HEK293 (cell line): ENCODE data around the gene C20orf144.

Source experiments
- CTCF ChIA-PET: fragments of 350-600 bp; formaldehyde crosslinking; extraction: SDS; loops from one replicate; lab custom pipeline; 2021; ENCODE audit warnings: antibody characterized with exemption; lab: Yijun Ruan, JAX
- POLR2A ChIA-PET: fragments of 300-600 bp; formaldehyde crosslinking; extraction: SDS; loops from one replicate; lab custom pipeline; 2020; ENCODE audit warnings: antibody characterized with exemption, inconsistent platforms; lab: Yijun Ruan, JAX
- H3K27ac ChIP-seq: fragments of 200-500 bp; sonication (Bioruptor generic); 2 replicates; pipeline ENCODE4 v1.5.1; 2014; ENCODE audit warnings: low read depth, low read length, control low read depth, inconsistent platforms; ENCODE audit errors: extremely low read depth
- H3K36me3 ChIP-seq, 2 experiments: fragments of 200-500 bp in 1 of 2; sonication (Bioruptor generic) in 1 of 2; 1 replicate in 1 of 2; 2 replicates in 1 of 2; pipeline ENCODE4 v1.5.1; 2014 to 2017; ENCODE audit warnings: inconsistent platforms in 2 of 2, low read length in 2 of 2; ENCODE audit not compliant: control insufficient read depth in 2 of 2, insufficient read depth in 1 of 2
- H3K4me1 ChIP-seq: fragments of 200-500 bp; sonication (Bioruptor generic); 2 replicates; pipeline ENCODE4 v1.5.1; 2014; ENCODE audit warnings: mild to moderate bottlenecking, low read length, inconsistent platforms; ENCODE audit not compliant: control insufficient read depth, insufficient read depth
- H3K4me3 ChIP-seq: 2 replicates; pipeline ENCODE4 v1.5.1; 2011; ENCODE audit warnings: low read depth, mild to moderate bottlenecking, control low read depth, low read length, moderate library complexity
- H3K9me3 ChIP-seq: fragments of 200-500 bp; sonication (Bioruptor generic); 2 replicates; pipeline ENCODE4 v1.5.1; 2014; ENCODE audit warnings: low read depth, low read length, inconsistent platforms; ENCODE audit not compliant: control insufficient read depth, insufficient read depth
- OSR2 ChIP-seq: fragments of 450-650 bp; formaldehyde crosslinking; IDR thresholded peaks from 2 replicates; pipeline ENCODE4 v1.5.1; 2016; ENCODE audit warnings: missing biosample characterization, missing genetic modification characterization
- SCRT2 ChIP-seq: fragments of 450-650 bp; formaldehyde crosslinking; IDR thresholded peaks from 2 replicates; pipeline ENCODE4 v1.5.1; 2016; ENCODE audit warnings: missing biosample characterization, missing genetic modification characterization
- TRIM28 ChIP-seq: IDR thresholded peaks from 2 replicates; pipeline ENCODE4 v1.6.1; 2011; ENCODE audit warnings: low read length, control low read depth, borderline replicate concordance
- ZBTB17 ChIP-seq: fragments of 450-650 bp; formaldehyde crosslinking; IDR thresholded peaks from 2 replicates; pipeline ENCODE4 v1.5.1; 2016; ENCODE audit warnings: missing biosample characterization, missing genetic modification characterization
- ZEB2 ChIP-seq: fragments of 450-650 bp; formaldehyde crosslinking; IDR thresholded peaks from 2 replicates; pipeline ENCODE4 v1.5.1; 2016; ENCODE audit warnings: missing biosample characterization, missing genetic modification characterization
- ZFP41 ChIP-seq: fragments of 450-650 bp; formaldehyde crosslinking; IDR thresholded peaks from 2 replicates; pipeline ENCODE4 v1.5.1; 2016; ENCODE audit warnings: missing biosample characterization, missing genetic modification characterization, borderline replicate concordance
- ZIC2 ChIP-seq: fragments of 450-650 bp; formaldehyde crosslinking; IDR thresholded peaks from 2 replicates; pipeline ENCODE4 v1.5.1; 2016; ENCODE audit warnings: missing biosample characterization, missing genetic modification characterization
- ZNF157 ChIP-seq: fragments of 450-650 bp; formaldehyde crosslinking; IDR thresholded peaks from 2 replicates; pipeline ENCODE4 v1.5.1; 2016; ENCODE audit warnings: missing biosample characterization, missing genetic modification characterization
- ZNF202 ChIP-seq: fragments of 450-650 bp; formaldehyde crosslinking; IDR thresholded peaks from 2 replicates; pipeline ENCODE4 v1.5.1; 2016; ENCODE audit warnings: missing biosample characterization, missing genetic modification characterization, borderline replicate concordance
- ZNF221 ChIP-seq: fragments of 450-650 bp; formaldehyde crosslinking; IDR thresholded peaks from 2 replicates; pipeline ENCODE4 v1.5.1; 2017; ENCODE audit warnings: missing biosample characterization, missing genetic modification characterization, borderline replicate concordance
- ZNF391 ChIP-seq: fragments of 450-650 bp; formaldehyde crosslinking; IDR thresholded peaks from 2 replicates; pipeline ENCODE4 v1.5.1; 2016; ENCODE audit warnings: low read depth, missing biosample characterization, missing genetic modification characterization, borderline replicate concordance
- ZNF433 ChIP-seq: fragments of 450-650 bp; formaldehyde crosslinking; IDR thresholded peaks from 2 replicates; pipeline ENCODE4 v1.5.1; 2016; ENCODE audit warnings: missing biosample characterization, missing genetic modification characterization, low read depth
- ZNF501 ChIP-seq: fragments of 450-650 bp; formaldehyde crosslinking; IDR thresholded peaks from 2 replicates; pipeline ENCODE4 v1.5.1; 2016; ENCODE audit warnings: missing biosample characterization, missing genetic modification characterization
- ZNF624 ChIP-seq: fragments of 450-650 bp; formaldehyde crosslinking; IDR thresholded peaks from 2 replicates; pipeline ENCODE4 v1.5.1; 2017; ENCODE audit warnings: missing biosample characterization, missing genetic modification characterization
- ZNF660 ChIP-seq: fragments of 450-650 bp; IDR thresholded peaks from 2 replicates; pipeline ENCODE4 v1.5.1; 2018; ENCODE audit warnings: missing biosample characterization, mild to moderate bottlenecking, missing genetic modification characterization
- ZNF664 ChIP-seq: fragments of 450-650 bp; formaldehyde crosslinking; IDR thresholded peaks from 2 replicates; pipeline ENCODE4 v1.5.1; 2016; ENCODE audit warnings: missing biosample characterization, missing genetic modification characterization
- ZNF677 ChIP-seq: fragments of 450-650 bp; IDR thresholded peaks from 2 replicates; pipeline ENCODE4 v1.5.0; 2018; ENCODE audit warnings: missing biosample characterization, mild to moderate bottlenecking, missing genetic modification characterization, moderate library complexity
- ZNF768 ChIP-seq: fragments of 450-650 bp; formaldehyde crosslinking; IDR thresholded peaks from 2 replicates; pipeline ENCODE4 v1.5.1; 2018; ENCODE audit warnings: missing biosample characterization, mild to moderate bottlenecking, missing genetic modification characterization
- ZNF777 ChIP-seq: fragments of 450-650 bp; formaldehyde crosslinking; IDR thresholded peaks from 2 replicates; pipeline ENCODE4 v1.5.1; 2017; ENCODE audit warnings: missing biosample characterization, missing genetic modification characterization, borderline replicate concordance
- TF ChIP-seq, protein P1 (sequence below): fragments of 450-650 bp; formaldehyde crosslinking; IDR thresholded peaks from 2 replicates; pipeline ENCODE4 v1.5.1; 2016; ENCODE audit warnings: missing biosample characterization, missing genetic modification characterization
- TF ChIP-seq, protein P2 (sequence below): fragments of 450-650 bp; formaldehyde crosslinking; IDR thresholded peaks from 2 replicates; pipeline ENCODE4 v1.5.1; 2017; ENCODE audit warnings: missing biosample characterization, missing genetic modification characterization
- TF ChIP-seq, protein P3 (sequence below): fragments of 450-650 bp; formaldehyde crosslinking; IDR thresholded peaks from 2 replicates; pipeline ENCODE4 v1.5.1; 2016; ENCODE audit warnings: missing biosample characterization, missing genetic modification characterization
- TF ChIP-seq, protein P4 (sequence below): fragments of 450-650 bp; formaldehyde crosslinking; IDR thresholded peaks from 2 replicates; pipeline ENCODE4 v1.5.1; 2016; ENCODE audit warnings: missing biosample characterization, missing genetic modification characterization
- TF ChIP-seq, protein P5 (sequence below): fragments of 450-650 bp; formaldehyde crosslinking; IDR thresholded peaks from 2 replicates; pipeline ENCODE4 v1.5.1; 2016; ENCODE audit warnings: missing biosample characterization, missing genetic modification characterization

Gene C20orf144

DNA sequence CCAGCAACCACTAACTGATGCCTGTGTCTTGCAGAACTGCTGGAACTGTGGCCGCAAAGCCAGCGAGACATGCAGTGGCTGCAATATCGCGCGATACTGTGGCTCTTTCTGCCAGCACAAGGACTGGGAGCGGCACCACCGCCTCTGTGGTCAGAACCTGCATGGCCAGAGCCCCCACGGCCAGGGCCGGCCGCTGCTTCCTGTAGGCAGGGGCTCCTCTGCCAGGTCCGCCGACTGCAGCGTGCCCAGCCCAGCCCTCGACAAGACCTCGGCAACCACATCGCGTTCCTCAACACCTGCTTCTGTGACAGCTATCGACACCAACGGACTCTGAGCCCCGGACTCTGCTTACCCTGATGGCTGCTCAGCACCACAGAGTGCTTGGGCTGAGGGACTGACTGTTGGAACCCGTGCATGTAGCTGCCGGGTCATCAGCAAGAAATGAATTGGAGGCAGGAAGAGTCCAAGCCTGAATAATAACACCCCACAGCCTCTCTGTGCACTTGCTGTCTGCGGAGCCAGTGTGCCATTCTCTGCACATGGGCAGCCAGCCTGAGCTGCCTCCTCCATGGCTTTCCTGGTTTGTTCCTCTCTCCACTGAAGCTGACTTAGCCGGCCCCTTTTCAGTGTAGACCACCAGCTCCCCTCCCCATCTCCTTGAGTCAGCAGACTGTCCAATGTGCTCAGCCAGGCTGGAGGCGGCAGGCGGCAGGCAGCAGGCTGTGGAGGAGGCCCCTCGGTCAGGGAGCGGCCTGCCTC is 17.6 kb upstream of the C20orf144 start:
- TF ChIP-seq, protein P1, sequence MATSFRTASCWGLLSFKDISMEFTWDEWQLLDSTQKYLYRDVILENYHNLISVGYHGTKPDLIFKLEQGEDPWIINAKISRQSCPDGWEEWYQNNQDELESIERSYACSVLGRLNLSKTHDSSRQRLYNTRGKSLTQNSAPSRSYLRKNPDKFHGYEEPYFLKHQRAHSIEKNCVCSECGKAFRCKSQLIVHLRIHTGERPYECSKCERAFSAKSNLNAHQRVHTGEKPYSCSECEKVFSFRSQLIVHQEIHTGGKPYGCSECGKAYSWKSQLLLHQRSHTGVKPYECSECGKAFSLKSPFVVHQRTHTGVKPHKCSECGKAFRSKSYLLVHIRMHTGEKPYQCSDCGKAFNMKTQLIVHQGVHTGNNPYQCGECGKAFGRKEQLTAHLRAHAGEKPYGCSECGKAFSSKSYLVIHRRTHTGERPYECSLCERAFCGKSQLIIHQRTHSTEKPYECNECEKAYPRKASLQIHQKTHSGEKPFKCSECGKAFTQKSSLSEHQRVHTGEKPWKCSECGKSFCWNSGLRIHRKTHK (tag by site-specific recombination): no peak
- TF ChIP-seq ZNF391 (no peak), ZNF777 (tag by site-specific recombination) (no peak), ZNF768 (tag by site-specific recombination) (no peak), ZNF677 (no peak), ZFP41 (tag by site-specific recombination) (no peak), ZNF660 (tag by site-specific recombination) (no peak), ZNF157 (tag by site-specific recombination) (no peak), ZNF433 (tag by site-specific recombination) (no peak), TRIM28 (no peak), ZEB2 (no peak), ZNF624 (no peak), ZNF664 (no peak)
- TF ChIP-seq, protein P2, sequence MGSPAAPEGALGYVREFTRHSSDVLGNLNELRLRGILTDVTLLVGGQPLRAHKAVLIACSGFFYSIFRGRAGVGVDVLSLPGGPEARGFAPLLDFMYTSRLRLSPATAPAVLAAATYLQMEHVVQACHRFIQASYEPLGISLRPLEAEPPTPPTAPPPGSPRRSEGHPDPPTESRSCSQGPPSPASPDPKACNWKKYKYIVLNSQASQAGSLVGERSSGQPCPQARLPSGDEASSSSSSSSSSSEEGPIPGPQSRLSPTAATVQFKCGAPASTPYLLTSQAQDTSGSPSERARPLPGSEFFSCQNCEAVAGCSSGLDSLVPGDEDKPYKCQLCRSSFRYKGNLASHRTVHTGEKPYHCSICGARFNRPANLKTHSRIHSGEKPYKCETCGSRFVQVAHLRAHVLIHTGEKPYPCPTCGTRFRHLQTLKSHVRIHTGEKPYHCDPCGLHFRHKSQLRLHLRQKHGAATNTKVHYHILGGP (tag by site-specific recombination): no peak
- TF ChIP-seq, protein P3, sequence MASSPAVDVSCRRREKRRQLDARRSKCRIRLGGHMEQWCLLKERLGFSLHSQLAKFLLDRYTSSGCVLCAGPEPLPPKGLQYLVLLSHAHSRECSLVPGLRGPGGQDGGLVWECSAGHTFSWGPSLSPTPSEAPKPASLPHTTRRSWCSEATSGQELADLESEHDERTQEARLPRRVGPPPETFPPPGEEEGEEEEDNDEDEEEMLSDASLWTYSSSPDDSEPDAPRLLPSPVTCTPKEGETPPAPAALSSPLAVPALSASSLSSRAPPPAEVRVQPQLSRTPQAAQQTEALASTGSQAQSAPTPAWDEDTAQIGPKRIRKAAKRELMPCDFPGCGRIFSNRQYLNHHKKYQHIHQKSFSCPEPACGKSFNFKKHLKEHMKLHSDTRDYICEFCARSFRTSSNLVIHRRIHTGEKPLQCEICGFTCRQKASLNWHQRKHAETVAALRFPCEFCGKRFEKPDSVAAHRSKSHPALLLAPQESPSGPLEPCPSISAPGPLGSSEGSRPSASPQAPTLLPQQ: no peak
- CTCF ChIA-PET: no interaction called here
- Histone ChIP-seq H3K4me3 (no peak overlapping the region), H3K36me3 (peaks cover 8 to 50% of the 10 kb centered on the region in 2 experiments; a peak in 2 of 3 replicates), H3K4me1 (no peaks in the 10 kb centered on the region), H3K9me3 (no peaks in the 10 kb centered on the region), H3K27ac (no peak overlapping the region)
- POLR2A ChIA-PET: no interaction called here

DNA sequence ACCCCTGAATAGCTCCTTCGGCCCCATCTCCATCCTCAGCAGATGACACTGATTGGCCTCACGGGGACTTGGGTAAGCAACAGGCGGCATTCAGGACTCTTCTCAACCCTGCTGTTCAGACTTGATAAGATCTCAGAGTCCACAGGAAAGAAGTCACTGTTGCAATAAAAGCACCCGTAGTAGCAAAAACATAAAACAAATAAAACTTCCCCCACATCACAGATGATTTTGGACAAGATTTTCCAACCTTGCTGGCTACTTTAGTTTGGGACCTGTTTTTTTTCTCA is 17.1 kb upstream of the C20orf144 start:
- TF ChIP-seq ZNF677: no peak
- 0 out of 2 replicates have a peak, but pooled peaks have one; percentile 17 for TF ChIP-seq ZBTB17 (tag by site-specific recombination)
- peak; percentile 33; the same call in 1 of the 2 replicates for TF ChIP-seq OSR2 (tag by site-specific recombination)
- no peak for TF ChIP-seq ZNF202
- no peak for TF ChIP-seq ZNF777 (tag by site-specific recombination)
- peak; percentile 72 for TF ChIP-seq ZIC2 (tag by site-specific recombination)
- no peak for TF ChIP-seq ZNF501
- no peak for TF ChIP-seq ZNF221 (tag by site-specific recombination)
- TF ChIP-seq, protein P4, sequence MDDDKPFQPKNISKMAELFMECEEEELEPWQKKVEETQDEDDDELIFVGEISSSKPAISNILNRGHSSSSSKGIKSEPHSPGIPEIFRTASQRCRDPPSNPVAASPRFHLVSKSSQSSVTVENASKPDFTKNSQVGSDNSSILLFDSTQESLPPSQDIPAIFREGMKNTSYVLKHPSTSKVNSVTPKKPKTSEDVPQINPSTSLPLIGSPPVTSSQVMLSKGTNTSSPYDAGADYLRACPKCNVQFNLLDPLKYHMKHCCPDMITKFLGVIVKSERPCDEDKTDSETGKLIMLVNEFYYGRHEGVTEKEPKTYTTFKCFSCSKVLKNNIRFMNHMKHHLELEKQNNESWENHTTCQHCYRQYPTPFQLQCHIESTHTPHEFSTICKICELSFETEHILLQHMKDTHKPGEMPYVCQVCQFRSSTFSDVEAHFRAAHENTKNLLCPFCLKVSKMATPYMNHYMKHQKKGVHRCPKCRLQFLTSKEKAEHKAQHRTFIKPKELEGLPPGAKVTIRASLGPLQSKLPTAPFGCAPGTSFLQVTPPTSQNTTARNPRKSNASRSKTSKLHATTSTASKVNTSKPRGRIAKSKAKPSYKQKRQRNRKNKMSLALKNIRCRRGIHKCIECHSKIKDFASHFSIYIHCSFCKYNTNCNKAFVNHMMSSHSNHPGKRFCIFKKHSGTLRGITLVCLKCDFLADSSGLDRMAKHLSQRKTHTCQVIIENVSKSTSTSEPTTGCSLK (tag by site-specific recombination): no peak
- peak; percentile 66 for TF ChIP-seq SCRT2 (tag by site-specific recombination)
- TF ChIP-seq, protein P5, sequence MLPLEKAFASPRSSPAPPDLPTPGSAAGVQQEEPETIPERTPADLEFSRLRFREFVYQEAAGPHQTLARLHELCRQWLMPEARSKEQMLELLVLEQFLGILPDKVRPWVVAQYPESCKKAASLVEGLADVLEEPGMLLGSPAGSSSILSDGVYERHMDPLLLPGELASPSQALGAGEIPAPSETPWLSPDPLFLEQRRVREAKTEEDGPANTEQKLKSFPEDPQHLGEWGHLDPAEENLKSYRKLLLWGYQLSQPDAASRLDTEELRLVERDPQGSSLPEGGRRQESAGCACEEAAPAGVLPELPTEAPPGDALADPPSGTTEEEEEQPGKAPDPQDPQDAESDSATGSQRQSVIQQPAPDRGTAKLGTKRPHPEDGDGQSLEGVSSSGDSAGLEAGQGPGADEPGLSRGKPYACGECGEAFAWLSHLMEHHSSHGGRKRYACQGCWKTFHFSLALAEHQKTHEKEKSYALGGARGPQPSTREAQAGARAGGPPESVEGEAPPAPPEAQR (tag by site-specific recombination): no peak
- no peaks in the 10 kb centered on the region for H3K4me1 ChIP-seq
- no peaks in the 10 kb centered on the region for H3K9me3 ChIP-seq
- CTCF ChIA-PET: no interaction called here
- H3K4me3 ChIP-seq: no peak overlapping the region
- peaks cover 8 to 44% of the 10 kb centered on the region in 2 experiments; a peak in 2 of 3 replicates for H3K36me3 ChIP-seq
- POLR2A ChIA-PET: no interaction called here
- no peak overlapping the region for H3K27ac ChIP-seq
